ENCODE data around the gene PACS2. TPM values are rescaled to one million over a fixed set of nuclear protein-coding genes. Genes with fewer than 3 reads are reported as not detected.

PACS2 gene
- total RNA-seq, 4 donors from 2014 or later, result 59.8 to 97.4 (median 71.2) TPM

GRCh38 chr14:105442834-105443233 lies 128.3 kb downstream of the PACS2 start:
- Histone ChIP-seq H3K9me3 (no peaks in the 10 kb centered on the region), H3K4me3 (no peak overlapping the region), H3K36me3 (peaks cover 0 to 60% (median 40%) of the 10 kb centered on the region in 4 donors), H3K27me3 (no peaks in the 10 kb centered on the region), H3K27ac (replicated peaks in 1 of 4) (no peak overlapping the region), H3K4me1 (peaks cover 0 to 21% (median 9%) of the 10 kb centered on the region in 4 donors)
- no peak for DNase-seq (ENCODE audit: extremely low spot score)
- no peak for TF ChIP-seq CTCF (IDR thresholded peaks at IDR 0.05)
- no peak for TF ChIP-seq EP300 (IDR thresholded peaks at IDR 0.05)
- no peak for TF ChIP-seq POLR2AphosphoS5 (IDR thresholded peaks at IDR 0.05)
- no peak for TF ChIP-seq POLR2A (IDR thresholded peaks at IDR 0.05; ENCODE audit: low read depth)
- WGBS, result 90% methylated on average over 11 of the region's 12 CpGs
- intact Hi-C loops (cut with DNase I), result no loop called here

GRCh38 chr14:105444859-105445258 lies 130.3 kb downstream of the PACS2 start:
- H3K4me1 ChIP-seq, result peaks cover 17 to 23% (median 20%) of the 10 kb centered on the region in 4 donors
- H3K9me3 ChIP-seq, result no peaks in the 10 kb centered on the region
- TF ChIP-seq POLR2A (IDR thresholded peaks at IDR 0.05; ENCODE audit: low read depth), result no peak
- no peak for TF ChIP-seq CTCF (IDR thresholded peaks at IDR 0.05)
- TF ChIP-seq EP300 (IDR thresholded peaks at IDR 0.05), result no peak
- no peak for TF ChIP-seq POLR2AphosphoS5 (IDR thresholded peaks at IDR 0.05)
- H3K36me3 ChIP-seq, result peaks cover 0 to 51% (median 29%) of the 10 kb centered on the region in 4 donors
- intact Hi-C loops (cut with DNase I), result loop anchor here (5.0 kb wide), 1 partner anchor 42 kb away; the partner anchor contains the start of gene CRIP1
- H3K27me3 ChIP-seq, result no peaks in the 10 kb centered on the region
- 78% methylated on average over 12 of the region's 17 CpGs for WGBS
- no peak overlapping the region for H3K4me3 ChIP-seq
- no peak for DNase-seq (ENCODE audit: extremely low spot score)
- H3K27ac ChIP-seq (replicated peaks in 1 of 4), result no peak overlapping the region

GRCh38 chr14:105445290-105445689 lies 130.7 kb downstream of the PACS2 start:
- H3K4me3 ChIP-seq, result no peak overlapping the region
- DNase-seq (ENCODE audit: extremely low spot score), result no peak
- WGBS, result 90% methylated on average over 24 of the region's 24 CpGs
- H3K4me1 ChIP-seq, result peaks cover 17 to 24% (median 21%) of the 10 kb centered on the region in 4 donors
- H3K27ac ChIP-seq (replicated peaks in 1 of 4), result no peak overlapping the region
- TF ChIP-seq EP300 (IDR thresholded peaks at IDR 0.05), result no peak
- TF ChIP-seq CTCF (IDR thresholded peaks at IDR 0.05), result no peak
- TF ChIP-seq POLR2A (IDR thresholded peaks at IDR 0.05; ENCODE audit: low read depth), result no peak
- no peak for TF ChIP-seq POLR2AphosphoS5 (IDR thresholded peaks at IDR 0.05)
- H3K27me3 ChIP-seq, result no peaks in the 10 kb centered on the region
- H3K36me3 ChIP-seq, result peaks cover 3 to 51% (median 29%) of the 10 kb centered on the region in 4 donors
- H3K9me3 ChIP-seq, result no peaks in the 10 kb centered on the region
- intact Hi-C loops (cut with DNase I), result loop anchor here (5.0 kb wide), 1 partner anchor 42 kb away; the partner anchor contains the start of gene CRIP1

GRCh38 chr14:105445901-105446845 lies 131.6 kb downstream of the PACS2 start:
- no peak for DNase-seq (ENCODE audit: extremely low spot score)
- H3K27me3 ChIP-seq, result no peaks in the 10 kb centered on the region
- H3K27ac ChIP-seq (replicated peaks in 1 of 4), result no peak overlapping the region
- no peaks in the 10 kb centered on the region for H3K9me3 ChIP-seq
- peaks cover 10 to 51% (median 30%) of the 10 kb centered on the region in 4 donors for H3K36me3 ChIP-seq
- intact Hi-C loops (cut with DNase I), result loop anchor here (5.0 kb wide), 1 partner anchor 41 kb away; the partner anchor contains the start of gene CRIP1
- H3K4me1 ChIP-seq, result peaks cover 17 to 24% (median 21%) of the 10 kb centered on the region in 4 donors
- no peak overlapping the region for H3K4me3 ChIP-seq
- 87% methylated on average over 21 of the region's 26 CpGs for WGBS
- TF ChIP-seq EP300 (IDR thresholded peaks at IDR 0.05) (no peak), POLR2AphosphoS5 (IDR thresholded peaks at IDR 0.05) (no peak), CTCF (IDR thresholded peaks at IDR 0.05) (no peak), POLR2A (IDR thresholded peaks at IDR 0.05; ENCODE audit: low read depth) (no peak)

All from esophagus muscularis mucosa (tissue), 4 donors.